ENCODE results near the gene MGARP.

DNA sequence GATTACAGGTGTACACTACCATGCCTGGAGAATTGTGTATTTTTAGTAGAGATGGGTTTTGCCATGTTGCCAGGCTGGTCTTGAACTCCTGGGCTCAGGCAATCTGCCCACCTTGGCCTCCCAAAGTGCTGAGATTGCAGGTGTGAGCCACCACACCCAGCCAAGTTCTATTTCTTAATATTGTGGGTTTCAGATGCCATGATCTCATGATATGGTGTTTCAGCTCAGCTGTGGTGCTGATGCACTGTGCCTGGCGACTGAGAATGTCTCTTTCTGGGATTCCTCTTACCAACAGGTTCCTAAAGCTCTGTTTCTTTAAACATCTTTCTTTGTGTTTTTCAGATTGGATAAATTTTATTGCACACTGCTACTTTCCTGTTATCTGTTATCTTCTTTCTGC, 39.5 kb upstream of the MGARP start:
- TF ChIP-seq, protein P1, sequence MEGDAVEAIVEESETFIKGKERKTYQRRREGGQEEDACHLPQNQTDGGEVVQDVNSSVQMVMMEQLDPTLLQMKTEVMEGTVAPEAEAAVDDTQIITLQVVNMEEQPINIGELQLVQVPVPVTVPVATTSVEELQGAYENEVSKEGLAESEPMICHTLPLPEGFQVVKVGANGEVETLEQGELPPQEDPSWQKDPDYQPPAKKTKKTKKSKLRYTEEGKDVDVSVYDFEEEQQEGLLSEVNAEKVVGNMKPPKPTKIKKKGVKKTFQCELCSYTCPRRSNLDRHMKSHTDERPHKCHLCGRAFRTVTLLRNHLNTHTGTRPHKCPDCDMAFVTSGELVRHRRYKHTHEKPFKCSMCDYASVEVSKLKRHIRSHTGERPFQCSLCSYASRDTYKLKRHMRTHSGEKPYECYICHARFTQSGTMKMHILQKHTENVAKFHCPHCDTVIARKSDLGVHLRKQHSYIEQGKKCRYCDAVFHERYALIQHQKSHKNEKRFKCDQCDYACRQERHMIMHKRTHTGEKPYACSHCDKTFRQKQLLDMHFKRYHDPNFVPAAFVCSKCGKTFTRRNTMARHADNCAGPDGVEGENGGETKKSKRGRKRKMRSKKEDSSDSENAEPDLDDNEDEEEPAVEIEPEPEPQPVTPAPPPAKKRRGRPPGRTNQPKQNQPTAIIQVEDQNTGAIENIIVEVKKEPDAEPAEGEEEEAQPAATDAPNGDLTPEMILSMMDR (IDR thresholded peaks at IDR 0.05): no peak
- TF ChIP-seq POLR2A (IDR thresholded peaks at IDR 0.05) (no peak), EP300 (IDR thresholded peaks at IDR 0.05) (no peak)

Data from ovary (tissue), 3 donors.